Adrenal gland (tissue), 12 donors: Measurements from ENCODE around the gene PDF. TPM values are rescaled to one million over a fixed set of nuclear protein-coding genes. Genes with fewer than 3 reads are reported as not detected.
"Not testable (repeated sequence)": the region's sequence is repeated elsewhere in the genome, so short reads cannot be mapped to it uniquely, and the experiment has no call there.

ENCODE experiments used
- DNase-seq, 7 donors: peaks; one replicate each; pipeline ENCODE4 v3.0.0-alpha.2; 2019 to 2020
- H3K27ac ChIP-seq, 5 donors: fragments of 200-600 bp; sonication (generic) in 4 of 5; 1 replicate in 3 of 5; 2 replicates in 2 of 5; pipeline versions ENCODE4 v1.5.1 to v1.8.0; 2016 to 2020; ENCODE audit warnings: mild to moderate bottlenecking in 1 of 5
- H3K27me3 ChIP-seq: fragments of 200-600 bp; 2 replicates; pipeline ENCODE4 v1.8.0; 2021
- H3K36me3 ChIP-seq, 2 donors: fragments of 200-600 bp; replicated peaks in 1 of 2; 1 replicate in 1 of 2; 2 replicates in 1 of 2; pipeline versions ENCODE4 v1.5.1 to v1.8.0; 2018 to 2022
- H3K4me1 ChIP-seq, 2 donors: fragments of 200-600 bp; replicated peaks in 1 of 2; 1 replicate in 1 of 2; 2 replicates in 1 of 2; pipeline versions ENCODE4 v1.5.1 to v1.8.0; 2018 to 2021
- H3K4me3 ChIP-seq, 4 donors: fragments of 200-600 bp; sonication (generic) in 3 of 4; one replicate each; pipeline ENCODE4 v1.5.1; 2016 to 2018
- H3K9me3 ChIP-seq, 3 donors: fragments of 200-600 bp; sonication (generic) in 1 of 3; replicated peaks in 1 of 3; 1 replicate in 2 of 3; 2 replicates in 1 of 3; pipeline versions ENCODE4 v1.5.1 to v1.8.0; 2016 to 2021
- CTCF ChIP-seq, 6 experiments: fragments of 450-650 bp in 4 of 6; fragments of 200-600 bp in 2 of 6; sonication (generic) in 1 of 6; IDR thresholded peaks; 1 replicate in 5 of 6; 2 replicates in 1 of 6; pipeline versions ENCODE4 v1.5.1 to v1.8.0; 2016 to 2021; ENCODE audit warnings: antibody characterized with exemption in 6 of 6, mild to moderate bottlenecking in 2 of 6, moderate library complexity in 1 of 6
- POLR2A ChIP-seq, 2 donors: fragments of 450-650 bp; IDR thresholded peaks; one replicate each; pipeline ENCODE4 v1.6.1; 2017; ENCODE audit warnings: antibody characterized with exemption in 2 of 2, mild to moderate bottlenecking in 2 of 2, moderate library complexity in 1 of 2
- WGBS, 4 donors: extraction: QIAGEN DNeasy Blood & Tissue Kit in 2 of 4; methylation state at CpG; one replicate each; pipeline versions ENCODE4 v1.1.5 to v1.1.7; 2013 to 2017; 5-methylcytosine and 5-hydroxymethylcytosine counted together
- intact Hi-C, 2 donors: fragments of 100-400 bp; cut with DNase I; formaldehyde crosslinking; loops; one replicate each; pipeline versions ENCODE4 v1.14.1 to v1.15.0; 2022 to 2023
- polyA plus RNA-seq, 3 donors: library from polyadenylated mRNA; stranded (reverse); fragments of 200-250 nt in 2 of 3; fragments of 350-450 nt in 1 of 3; fragmentation: Illumina TruSeq in 1 of 3; extraction: RNeasy Lipid Tissue Mini Kit (QIAGEN cat#74804) in 1 of 3; gene quantifications; one replicate each; pipeline ENCODE4 v1.2.3, GENCODE V29; 2013 to 2014
- total RNA-seq, 9 donors: library from RNA; depleted of rRNA in 4 of 9; stranded (reverse); fragments of >200 nt in 4 of 9; fragments of 120-200 nt in 1 of 9; fragmentation: NEBNext Ultra II Directional in 1 of 9; extraction: Animal tissue kit (Norgen Biotek cat#: 25700) in 1 of 9; gene quantifications; one replicate each; pipeline versions ENCODE4 v1.1.0 to v1.2.4, GENCODE V29; 2013 to 2023
- donor health status: healthy with polysubstance abuse.
- donor health status: Bipolar disorder and iron deficiency.
- donor health status: DM: yes; HTN: yes; CAD: no.
- donor health status: DM: no; HTN: no; CAD: no.
- donor health status: DM: no; HTN: no; CAD: no.
- donor health status: DM: yes; HTN: yes; CAD: no.

PDF gene
- total and polyA plus RNA-seq, 12 donors: 1.2 to 61.9 (median 17.6) TPM

GRCh38 chr16:69294051-69294450 is 36.3 kb downstream of the PDF start:
- no peak for DNase-seq
- Histone ChIP-seq H3K4me3 (no peak overlapping the region), H3K9me3 (no peaks in the 10 kb centered on the region), H3K36me3 (no peaks in the 10 kb centered on the region), H3K4me1 (no peaks in the 10 kb centered on the region), H3K27ac (no peak overlapping the region), H3K27me3 (no peaks in the 10 kb centered on the region)
- TF ChIP-seq POLR2A (IDR thresholded peaks at IDR 0.05): no peak
- TF ChIP-seq CTCF (IDR thresholded peaks at IDR 0.05): no peak
- WGBS, 4 donors: 92 to 100% (median 96%) methylated on average over 1 of the region's 1 CpG
- intact Hi-C loops: loop anchor here in 1 of 2 donors (10.0 kb wide), 1 partner anchor 139 kb away; no protein-coding TSS in a partner anchor

GRCh38 chr16:69293401-69293800 is 37.0 kb downstream of the PDF start:
- H3K4me3 ChIP-seq: no peak overlapping the region
- no peaks in the 10 kb centered on the region for H3K27me3 ChIP-seq
- TF ChIP-seq POLR2A (IDR thresholded peaks at IDR 0.05): no peak
- TF ChIP-seq CTCF (IDR thresholded peaks at IDR 0.05): no peak
- no peaks in the 10 kb centered on the region for H3K4me1 ChIP-seq
- DNase-seq: no peak
- intact Hi-C loops: loop anchor here in 1 of 2 donors (10.0 kb wide), 1 partner anchor 139 kb away; no protein-coding TSS in a partner anchor
- WGBS, 4 donors: 32 to 45% (median 39%) methylated on average over 3 of the region's 3 CpGs
- H3K27ac ChIP-seq: no peak overlapping the region
- no peaks in the 10 kb centered on the region for H3K36me3 ChIP-seq
- no peaks in the 10 kb centered on the region for H3K9me3 ChIP-seq

GRCh38 chr16:69291657-69292056 is 38.7 kb downstream of the PDF start:
- not testable (repeated sequence) for DNase-seq, H3K9me3 ChIP-seq, H3K4me3 ChIP-seq, H3K36me3 ChIP-seq, H3K4me1 ChIP-seq, H3K27ac ChIP-seq, H3K27me3 ChIP-seq
- intact Hi-C loops: loop anchor here in 1 of 2 donors (10.0 kb wide), 1 partner anchor 137 kb away; no protein-coding TSS in a partner anchor
- 90 to 95% (median 93%) methylated on average over 9 of the region's 9 CpGs for WGBS, 4 donors

- no peak overlapping the region for H3K4me3 ChIP-seq
- H3K27ac ChIP-seq: peak overlapping the region in 1 of 5 donors; percentile 55
- peaks cover 0 to 10% of the 10 kb centered on the region in 2 donors for H3K4me1 ChIP-seq
- intact Hi-C loops: loop anchor here in 1 of 2 donors (5.0 kb wide), 1 partner anchor 135 kb away; no protein-coding TSS in a partner anchor
- no peaks in the 10 kb centered on the region for H3K27me3 ChIP-seq
- 42 to 48% (median 45%) methylated on average over 13 of the region's 13 CpGs for WGBS, 4 donors
- TF ChIP-seq CTCF (IDR thresholded peaks at IDR 0.05): peak; percentile 48 to 75 (median 71)
- TF ChIP-seq POLR2A (IDR thresholded peaks at IDR 0.05): no peak
- no peaks in the 10 kb centered on the region for H3K36me3 ChIP-seq
- no peaks in the 10 kb centered on the region for H3K9me3 ChIP-seq
- peak; percentile 39 to 79 (median 58) for DNase-seq
Observed at GRCh38 chr16:69286941-69287713, 43.3 kb downstream of the PDF start.
